ENCODE results near the gene COQ10A. TPM values are rescaled to one million over a fixed set of nuclear protein-coding genes. Genes with fewer than 3 reads are reported as not detected.
A peak's percentile ranks its signal among the peaks of the same experiment; 100 is the strongest.

The COQ10A gene
- total and polyA plus RNA-seq, 2 of the 13 experiments (the other 11 are each of a cell fraction or from before 2014, with no cell fraction given): 21.0 to 37.3 TPM

GRCh38 chr12:56221757-56222530 is 44.8 kb upstream of the COQ10A start, which contains the start of gene RNF41 (continued):
- TF ChIP-seq KAT2B (IDR thresholded peaks at IDR 0.05; ENCODE audit: borderline replicate concordance, low read depth, low read length): no peak
- peak; percentile 87 for TF ChIP-seq ZFP91 (CRISPR knock-in tag; IDR thresholded peaks at IDR 0.05; ENCODE audit: borderline replicate concordance)
- TF ChIP-seq ZNF317 (CRISPR knock-in tag; IDR thresholded peaks at IDR 0.05): peak; percentile 53; the same call in 1 of the 2 replicates
- no peak for TF ChIP-seq ZNF235 (CRISPR knock-in tag; IDR thresholded peaks at IDR 0.05; ENCODE audit: borderline replicate concordance)
- no peak for TF ChIP-seq PAF1 (CRISPR knock-in tag; IDR thresholded peaks at IDR 0.05)
- 0 out of 2 replicates have a peak, but pooled peaks have one; percentile 79 for TF ChIP-seq ETS1 (CRISPR knock-in tag; IDR thresholded peaks at IDR 0.05)
- TF ChIP-seq THRA (CRISPR knock-in tag; IDR thresholded peaks at IDR 0.05; ENCODE audit: borderline replicate concordance): no peak
- TF ChIP-seq MEIS1 (CRISPR knock-in tag; IDR thresholded peaks at IDR 0.05; ENCODE audit: borderline replicate concordance): peak; percentile 85
- TF ChIP-seq RELA (CRISPR knock-in tag; IDR thresholded peaks at IDR 0.05): no peak; the same call in 1 of the 2 replicates
- 0 out of 2 replicates have a peak, but pooled peaks have one; percentile 5 for TF ChIP-seq ZSCAN22 (CRISPR knock-in tag; IDR thresholded peaks at IDR 0.05)
- peak; percentile 99 for TF ChIP-seq ZFX (CRISPR knock-in tag; IDR thresholded peaks at IDR 0.05; ENCODE audit: low read depth)
- peak; percentile 73 for TF ChIP-seq ZNF263 (CRISPR knock-in tag; IDR thresholded peaks at IDR 0.05)
- peak; percentile 77 for TF ChIP-seq TAF1 (CRISPR knock-in tag; IDR thresholded peaks at IDR 0.05)
- TF ChIP-seq ATF2 (CRISPR knock-in tag; IDR thresholded peaks at IDR 0.05): peak; percentile 44; the same call in 1 of the 2 replicates
- TF ChIP-seq SRY (CRISPR knock-in tag; IDR thresholded peaks at IDR 0.05): peak; percentile 79; the same call in 1 of the 2 replicates
- TF ChIP-seq NONO (IDR thresholded peaks at IDR 0.05): no peak
- peak; percentile 49; the same call in 1 of the 2 replicates for TF ChIP-seq NONO (CRISPR knock-in tag; conservative IDR thresholded peaks at IDR 0.05)
- TF ChIP-seq SP1 (IDR thresholded peaks at IDR 0.05): no peak
- peak; percentile 79 for TF ChIP-seq SP1 (CRISPR knock-in tag; IDR thresholded peaks at IDR 0.05)
- TF ChIP-seq MYC (CRISPR knock-in tag; IDR thresholded peaks at IDR 0.05; ENCODE audit: borderline replicate concordance): peak; percentile 80
- peak; percentile 95; the same call in 1 of the 2 replicates for TF ChIP-seq NFKB2 (CRISPR knock-in tag; IDR thresholded peaks at IDR 0.05; ENCODE audit: borderline replicate concordance)
- peak; percentile 61; the same call in 1 of the 2 replicates for TF ChIP-seq KDM2A (CRISPR knock-in tag; IDR thresholded peaks at IDR 0.05; ENCODE audit: borderline replicate concordance, low read depth)
- peak; percentile 8; the same call in 1 of the 2 replicates for TF ChIP-seq ATF7-NPFF (CRISPR knock-in tag; IDR thresholded peaks at IDR 0.05; ENCODE audit: low read depth)
- TF ChIP-seq SIX1 (CRISPR knock-in tag; IDR thresholded peaks at IDR 0.05; ENCODE audit: borderline replicate concordance): 0 out of 2 replicates have a peak, but pooled peaks have one; percentile 43
- 0 out of 2 replicates have a peak, but pooled peaks have one; percentile 15 for TF ChIP-seq MIXL1 (CRISPR knock-in tag; IDR thresholded peaks at IDR 0.05)
- no peak for TF ChIP-seq SIX4 (CRISPR knock-in tag; IDR thresholded peaks at IDR 0.05)

Data from HepG2 (cell line).